GM19372 (cell line): Measurements from ENCODE around the gene NFIB.

Source experiments
- ATAC-seq: cut with Tn5 transposase; IDR thresholded peaks from one replicate; pipeline ENCODE4 v1.9.1; 2021; ENCODE audit warnings: mild to moderate bottlenecking, low read depth, moderate library complexity; ENCODE audit not compliant: unreplicated experiment

Gene NFIB

GRCh38 chr9:14193328-14193990, 120.5 kb downstream of the NFIB start:
- no peak for ATAC-seq

DNA sequence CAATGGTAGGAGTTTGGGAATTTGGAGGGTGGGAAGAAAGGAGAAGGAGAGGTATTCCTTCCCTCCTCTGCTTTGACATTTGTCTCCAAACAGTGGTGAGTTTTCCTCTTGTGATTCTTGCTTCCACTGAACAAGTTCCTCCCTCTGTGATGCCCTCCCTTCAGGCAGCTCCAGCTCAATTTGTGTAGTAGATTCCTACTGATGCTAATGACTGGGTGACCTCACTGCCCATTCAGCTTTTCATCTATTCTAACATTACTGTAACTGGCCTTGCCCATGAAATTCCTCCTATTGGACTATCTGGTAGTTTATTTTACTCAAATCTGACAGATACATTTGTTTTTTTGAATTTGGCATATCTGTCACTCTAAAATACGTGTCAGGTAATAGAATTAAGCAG, 121.4 kb downstream of the NFIB start:
- ATAC-seq: no peak

DNA sequence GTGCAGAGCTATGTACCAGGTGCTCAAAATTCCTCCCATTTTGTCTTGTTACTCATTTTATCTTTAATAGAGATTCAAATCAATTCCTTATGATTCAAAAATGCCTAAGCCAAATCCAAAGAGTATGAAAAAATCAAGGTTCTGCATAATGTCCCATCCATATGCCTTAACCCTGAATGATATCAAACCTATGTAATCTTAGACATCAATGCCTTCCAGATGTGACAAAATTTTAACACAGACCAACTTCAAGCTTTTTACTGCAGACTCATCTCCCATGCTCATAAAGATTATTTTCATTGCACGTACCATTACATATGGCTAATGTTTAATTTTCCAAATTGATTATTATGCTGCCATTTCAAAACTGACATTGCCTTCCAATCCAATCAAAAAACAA, 122.4 kb downstream of the NFIB start:
- ATAC-seq: no peak

DNA sequence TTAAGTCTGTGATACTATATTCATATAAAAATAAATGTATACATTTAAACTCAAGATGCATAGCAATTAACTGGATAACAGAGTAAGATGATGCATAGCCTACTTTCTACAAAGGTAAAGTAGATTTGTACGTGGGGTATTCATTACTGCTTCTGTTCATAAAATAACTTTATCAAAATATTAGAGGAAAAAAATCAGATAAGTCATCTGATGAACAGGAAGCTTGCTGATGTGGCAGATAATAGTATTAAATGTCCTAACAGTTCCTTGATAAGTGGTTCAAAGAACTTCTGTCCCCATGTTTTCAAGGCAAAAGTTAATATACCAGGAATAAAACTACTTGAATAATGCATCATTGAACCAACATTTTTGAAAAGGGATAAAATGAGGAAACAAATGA, 123.7 kb downstream of the NFIB start:
- no peak for ATAC-seq

DNA sequence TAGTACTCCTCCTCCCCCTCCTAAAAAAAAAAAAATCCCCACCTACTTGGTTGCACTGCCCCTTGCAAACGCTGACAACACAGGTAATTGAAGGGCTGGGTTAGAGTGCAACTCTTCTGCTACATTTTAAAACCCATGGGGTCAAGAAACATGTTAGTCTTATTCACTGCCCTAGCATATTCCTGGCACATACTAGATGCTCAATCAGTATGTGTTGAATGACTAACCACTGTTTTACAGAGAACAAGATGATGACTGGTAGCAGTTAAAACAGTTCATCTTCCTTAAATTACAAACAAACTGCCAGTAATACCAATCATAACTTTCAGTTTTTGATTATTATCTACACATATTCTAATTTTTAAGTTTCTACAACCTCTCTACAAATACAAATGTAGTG, 124.4 kb downstream of the NFIB start:
- no peak for ATAC-seq

DNA sequence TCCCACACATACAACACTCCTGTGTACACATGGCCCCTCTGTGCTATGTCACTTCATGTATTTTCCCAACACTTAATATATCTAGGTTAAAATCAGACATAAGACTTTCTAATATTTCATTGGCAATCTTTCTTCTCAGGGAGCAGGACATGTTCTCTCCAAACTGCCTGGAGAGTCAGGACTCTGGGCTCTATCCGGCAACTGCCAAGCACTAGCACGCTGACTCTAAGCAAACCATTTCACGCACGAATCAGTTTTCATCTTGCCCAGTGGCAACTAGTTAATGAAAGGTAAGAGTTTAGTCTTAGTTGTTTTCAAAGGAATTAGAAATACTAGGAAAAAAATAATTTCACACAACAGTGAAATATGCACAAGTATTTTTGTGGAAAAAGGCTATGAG, 124.8 kb downstream of the NFIB start:
- ATAC-seq: no peak

DNA sequence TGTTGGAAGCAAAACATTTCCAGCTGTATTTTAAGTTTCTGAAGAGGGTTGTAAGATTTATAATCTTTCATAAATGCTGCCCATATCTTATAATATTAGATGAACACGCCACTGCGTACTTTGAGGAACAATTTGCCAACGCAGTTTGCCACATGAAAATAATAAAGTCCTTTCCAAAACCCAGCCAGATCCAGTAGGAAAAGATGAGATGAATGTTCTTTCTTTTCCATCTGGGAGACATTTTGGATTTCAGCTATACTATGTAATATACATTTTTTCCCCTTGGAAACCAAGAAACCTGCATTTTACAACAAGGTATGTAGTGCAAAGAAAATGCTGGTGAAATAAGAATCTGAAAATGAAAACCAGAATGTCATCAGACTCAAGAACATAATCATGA, 125.4 kb downstream of the NFIB start:
- no peak for ATAC-seq

GRCh38 chr9:14188011-14188410, 125.9 kb downstream of the NFIB start:
- no peak for ATAC-seq

DNA sequence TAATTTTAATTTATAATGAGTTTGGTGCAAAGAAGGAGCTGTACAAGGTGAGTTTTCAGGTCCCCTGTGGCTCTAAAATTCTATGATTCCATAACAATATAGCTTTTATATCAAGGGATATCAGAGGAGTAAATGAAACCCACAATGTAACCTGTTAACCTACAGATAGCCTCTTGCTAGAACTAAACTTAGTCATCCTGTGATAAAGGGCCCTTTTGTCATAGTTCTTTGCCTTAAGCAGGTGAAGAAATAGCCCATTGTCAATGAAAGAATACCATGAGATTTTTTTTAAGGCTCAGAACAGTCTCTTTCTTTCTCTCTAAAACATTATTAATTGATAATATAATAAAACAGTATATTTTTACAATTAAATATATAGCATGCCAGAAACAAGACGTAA, 127.8 kb downstream of the NFIB start:
- no peak for ATAC-seq

GRCh38 chr9:14185016-14185415, 128.9 kb downstream of the NFIB start:
- ATAC-seq: no peak

DNA sequence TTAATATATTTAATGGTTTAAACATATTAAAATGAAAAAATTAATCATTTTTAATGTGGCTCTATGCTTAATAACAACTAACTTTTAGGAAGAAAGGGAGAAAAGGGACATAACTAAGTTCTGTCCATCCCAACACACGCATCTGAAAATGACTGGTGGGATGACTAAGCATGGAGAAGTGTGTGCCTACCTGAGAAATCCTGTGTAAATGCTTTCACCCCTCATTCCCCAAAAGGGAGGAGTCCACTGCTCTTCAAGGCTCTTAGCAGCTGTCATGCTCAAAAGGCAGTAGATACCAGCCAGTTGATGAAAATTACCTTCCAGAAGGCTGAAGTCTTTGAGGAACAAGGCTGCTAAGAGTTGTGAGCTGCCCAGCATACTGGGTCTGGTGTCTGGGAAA, 130.9 kb downstream of the NFIB start:
- ATAC-seq: no peak

DNA sequence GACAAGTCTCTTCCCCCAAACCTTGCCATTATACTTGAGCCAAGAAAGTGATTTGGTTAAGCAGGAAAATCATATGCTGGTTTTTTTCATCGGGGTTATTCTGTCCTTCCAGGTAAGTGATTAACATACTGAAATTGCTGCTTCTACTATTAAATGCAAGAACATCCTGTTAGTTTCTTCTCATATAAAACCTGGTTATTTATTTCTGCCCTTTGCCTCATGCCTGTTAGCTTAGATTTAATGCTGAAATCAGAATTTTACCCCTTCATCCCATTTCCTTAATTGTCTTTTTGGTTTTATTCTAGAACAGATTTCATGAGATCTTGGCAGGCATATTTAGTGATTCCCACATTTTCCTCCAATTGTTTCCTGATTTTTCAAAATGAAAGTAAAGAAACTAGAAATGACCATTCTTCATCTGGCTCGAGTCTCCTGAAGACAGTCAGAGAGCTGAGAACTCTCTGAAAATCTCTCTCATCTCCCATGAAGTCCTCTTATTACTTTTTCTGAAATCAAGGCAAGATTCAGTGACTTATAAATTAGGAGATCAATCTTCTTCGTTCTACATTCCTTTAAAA, 132.9 kb downstream of the NFIB start:
- ATAC-seq: no peak

DNA sequence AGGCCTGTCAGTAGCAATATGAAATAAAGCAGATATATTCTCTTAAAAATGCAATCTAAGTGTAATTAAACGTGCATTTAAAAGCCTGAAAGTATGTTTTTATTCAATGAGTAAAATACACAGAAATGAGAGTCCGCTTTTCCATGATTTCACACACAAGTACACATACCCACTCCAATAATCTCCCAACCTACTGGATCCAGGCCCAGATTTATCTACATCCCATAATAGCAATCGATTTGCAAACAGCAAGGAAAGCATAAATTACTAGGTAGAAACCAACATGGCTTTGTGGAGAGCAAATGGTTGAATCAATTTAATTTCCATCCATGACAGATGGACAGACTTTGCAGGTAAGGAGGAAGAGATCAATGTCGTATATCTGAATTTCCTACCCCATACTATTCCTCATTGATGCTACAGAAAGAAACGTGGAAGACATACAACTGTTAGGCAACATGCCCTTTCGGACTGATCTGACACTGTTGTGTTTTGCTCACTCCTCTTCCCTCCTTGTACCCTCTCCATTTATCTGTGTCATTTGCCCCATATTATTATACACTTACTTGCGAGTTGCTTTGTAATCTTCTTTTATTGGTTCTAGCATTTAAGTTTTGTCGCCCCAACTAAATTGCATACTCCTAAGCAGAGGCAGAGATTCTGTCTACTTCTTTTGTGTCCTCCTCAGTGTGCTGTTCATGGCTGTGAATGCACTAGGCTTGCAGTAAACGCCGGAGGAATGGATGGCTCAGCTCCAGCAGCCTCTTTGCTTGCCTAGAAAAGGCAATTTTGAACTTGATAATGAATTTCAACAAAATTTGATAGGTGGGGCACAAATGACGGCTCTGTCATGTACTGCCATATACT, 133.6 kb downstream of the NFIB start:
- ATAC-seq: no peak

DNA sequence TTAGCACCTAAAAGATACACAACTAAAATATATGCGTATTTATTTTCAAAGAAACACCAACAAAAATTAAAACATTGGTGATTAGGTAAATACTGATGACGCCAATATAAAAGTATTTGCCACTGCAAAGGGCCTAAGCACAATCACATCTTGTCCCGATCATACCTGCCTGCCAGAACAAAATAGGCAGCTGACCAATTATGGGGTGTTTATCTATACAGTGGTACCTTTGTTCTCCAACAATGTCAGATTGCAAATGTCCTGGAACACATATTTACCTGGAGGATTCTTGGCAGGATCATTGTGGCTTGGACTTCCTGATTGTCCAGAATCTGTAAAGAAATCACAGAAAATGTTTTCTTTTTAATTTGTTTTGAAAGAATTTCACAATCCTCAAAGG, 134.5 kb downstream of the NFIB start:
- ATAC-seq: no peak

- ATAC-seq: no peak
Observed at GRCh38 chr9:14175778-14176177, 138.2 kb downstream of the NFIB start.

- ATAC-seq: no peak
Observed at GRCh38 chr9:14173713-14174112, 140.2 kb downstream of the NFIB start.

- no peak for ATAC-seq
Observed at GRCh38 chr9:14170973-14171596, 142.9 kb downstream of the NFIB start.

DNA sequence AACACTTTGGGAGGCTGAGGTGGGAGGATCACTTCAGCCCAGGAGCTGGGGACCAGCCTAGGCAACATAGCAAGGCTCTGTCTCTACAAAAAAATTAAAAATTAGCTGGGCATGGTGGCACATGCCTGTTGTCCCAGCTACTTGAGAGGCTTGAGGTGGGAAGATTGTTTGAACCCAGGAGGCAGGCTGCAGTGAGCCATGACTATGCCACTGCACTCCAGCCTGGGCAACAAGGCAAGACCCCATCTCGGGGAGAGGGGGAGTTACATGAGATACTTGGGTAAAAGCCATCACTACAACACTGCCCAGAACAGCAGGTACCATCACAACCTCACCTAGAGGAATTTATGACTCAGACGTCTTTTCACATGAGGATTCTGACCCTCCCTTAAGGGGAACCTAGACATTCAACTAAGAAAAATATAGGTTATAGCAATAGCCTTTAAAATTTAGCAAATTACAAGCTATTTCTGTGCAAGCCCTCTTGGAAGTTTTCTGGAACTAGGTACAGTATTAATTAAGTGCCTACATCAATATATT, 143.5 kb downstream of the NFIB start:
- no peak for ATAC-seq

- no peak for ATAC-seq
Observed at GRCh38 chr9:14168381-14168780, 145.6 kb downstream of the NFIB start.

- no peak for ATAC-seq
Observed at GRCh38 chr9:14165376-14166035, 148.4 kb downstream of the NFIB start.

- no peak for ATAC-seq
Observed at GRCh38 chr9:14164908-14165307, 149.0 kb downstream of the NFIB start.
